GM21423 (cell line): ENCODE data around the gene APMAP.
"Not testable (repeated sequence)": the region's sequence is repeated elsewhere in the genome, so short reads cannot be mapped to it uniquely, and the experiment has no call there.

Experiments used
- ATAC-seq: cut with Tn5 transposase; IDR thresholded peaks from one replicate; pipeline ENCODE4 v1.9.1; 2021; ENCODE audit warnings: mild to moderate bottlenecking, moderate library complexity; ENCODE audit not compliant: unreplicated experiment

The APMAP gene

DNA sequence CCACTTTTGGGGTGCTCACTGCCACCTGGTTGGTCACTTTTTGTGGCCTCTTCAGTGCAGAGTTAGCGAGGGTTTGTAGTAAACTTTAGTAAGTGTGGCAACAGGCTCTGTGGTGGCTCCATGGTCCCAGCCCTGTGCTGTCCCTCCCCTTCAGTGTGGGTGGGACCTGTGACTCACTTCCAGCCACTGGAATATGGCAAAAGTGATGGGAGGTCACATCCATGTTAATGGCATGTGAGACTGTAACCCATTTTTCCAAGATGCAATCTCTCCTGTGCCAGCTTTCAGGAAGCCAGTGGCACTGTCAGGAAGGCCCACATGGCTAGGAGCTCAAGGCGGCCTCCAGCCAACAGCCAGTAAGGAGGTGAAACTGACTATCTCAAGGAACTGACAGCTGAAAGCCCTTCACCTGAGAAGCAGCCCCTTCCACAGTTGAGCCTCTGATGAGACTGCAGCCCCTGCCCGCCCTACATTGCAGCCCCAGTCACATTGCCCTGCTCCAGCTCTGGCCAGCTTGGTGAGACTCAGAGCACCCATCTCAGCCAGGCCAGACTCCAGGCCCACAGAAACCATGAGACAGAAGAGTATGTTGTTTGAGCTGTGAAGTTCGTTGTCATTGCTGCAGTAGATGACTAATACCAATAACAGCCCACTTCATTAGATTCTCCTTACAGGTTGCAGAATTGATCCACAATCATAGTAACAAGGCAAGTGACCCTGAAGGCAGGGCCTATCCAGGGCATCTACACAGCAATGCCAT lies 56.6 kb downstream of the APMAP start:
- no peak for ATAC-seq

DNA sequence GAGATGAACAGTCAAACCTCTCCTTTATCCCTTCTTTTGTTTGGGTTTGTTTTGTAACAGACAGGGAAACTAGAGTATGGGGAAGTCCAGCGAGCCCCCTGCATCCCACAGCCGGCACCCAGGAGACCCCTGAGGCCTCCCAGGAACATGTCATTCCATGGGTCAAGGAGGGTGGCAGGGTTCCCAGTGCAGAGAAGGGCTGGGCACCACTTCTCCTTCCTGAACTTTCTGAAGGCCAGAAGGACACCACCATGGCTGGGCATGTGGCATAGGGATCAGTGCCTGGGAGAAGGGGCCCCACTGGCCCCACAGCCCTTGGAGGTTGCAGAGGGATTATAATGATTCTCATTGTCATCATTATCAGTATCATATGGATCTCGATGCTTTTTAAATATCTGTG lies 57.4 kb downstream of the APMAP start:
- no peak for ATAC-seq

DNA sequence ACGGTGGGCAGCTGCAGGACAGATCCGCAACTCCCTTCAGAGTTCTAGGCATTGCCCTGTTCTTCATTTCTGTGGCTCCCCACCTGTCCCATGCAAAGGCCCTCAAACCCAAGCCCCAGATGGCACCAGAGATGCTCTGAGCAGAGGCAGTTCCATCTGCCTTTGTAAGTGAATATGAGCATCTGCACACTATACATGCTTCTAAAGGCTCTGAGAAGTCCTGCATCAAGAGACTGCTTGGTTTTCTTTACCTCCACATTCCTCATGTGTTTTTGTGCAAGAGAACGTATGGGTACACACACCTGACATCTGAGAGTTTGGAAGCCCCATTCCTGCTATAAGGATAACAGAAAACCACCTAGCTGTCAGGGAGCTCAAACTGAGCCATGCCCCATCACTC lies 57.8 kb downstream of the APMAP start:
- ATAC-seq: no peak

DNA sequence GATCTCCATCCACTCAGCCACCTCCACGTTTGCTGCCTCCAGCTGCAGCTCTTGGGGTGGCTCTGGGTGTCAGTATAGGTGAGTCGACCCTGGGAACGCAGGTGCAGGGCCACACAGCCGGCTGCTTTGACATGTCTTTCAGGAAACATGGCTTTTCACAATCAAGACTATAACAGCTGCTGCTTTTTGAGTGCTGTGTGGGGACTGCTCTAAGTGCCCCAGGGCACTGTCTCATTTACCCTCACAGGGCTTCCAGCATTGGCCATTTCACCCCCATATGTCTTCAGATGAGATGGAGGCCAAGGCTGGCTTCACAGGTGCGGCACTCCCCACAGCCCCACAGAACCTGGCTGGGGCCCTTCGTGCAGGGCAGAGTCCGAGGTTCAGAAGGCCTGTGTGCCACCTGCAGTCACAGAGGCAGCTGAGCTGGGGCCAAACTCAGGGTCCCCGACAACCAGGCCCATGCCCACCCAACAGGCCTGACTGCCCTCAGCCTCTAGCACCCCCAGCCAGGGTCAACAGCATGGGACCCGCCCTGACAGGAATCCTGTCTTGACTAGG lies 58.4 kb downstream of the APMAP start:
- no peak for ATAC-seq

DNA sequence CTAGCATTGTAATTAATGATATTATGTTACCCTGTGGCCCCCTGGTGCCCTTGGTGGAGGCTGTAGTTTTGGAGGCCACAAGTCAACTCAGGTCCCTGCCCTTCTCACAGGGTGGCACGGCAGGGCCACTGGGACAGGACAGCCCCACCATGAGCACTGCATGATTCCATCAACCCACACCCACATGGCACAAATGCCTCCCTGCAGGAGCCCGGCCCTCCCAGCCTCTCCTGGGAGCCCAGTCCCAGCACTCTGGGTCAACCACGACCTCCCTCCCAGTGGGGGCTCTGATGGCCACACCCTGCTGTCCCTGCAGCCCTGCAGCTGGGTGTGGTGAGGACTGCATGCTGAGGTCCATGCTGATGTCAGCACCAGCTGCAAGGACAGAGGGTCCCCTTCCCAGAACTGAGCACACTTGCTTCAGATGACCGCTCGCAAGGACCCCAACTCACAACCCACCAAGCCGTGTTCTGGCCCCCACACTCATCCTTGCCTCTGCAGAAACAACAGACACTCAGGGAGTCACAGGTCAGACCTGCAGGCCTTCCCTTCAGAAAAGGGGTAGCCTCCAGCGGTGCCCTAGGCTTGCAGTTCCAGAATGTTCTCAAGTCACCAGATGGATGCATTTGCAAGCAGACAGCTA lies 59.2 kb downstream of the APMAP start:
- no peak for ATAC-seq

DNA sequence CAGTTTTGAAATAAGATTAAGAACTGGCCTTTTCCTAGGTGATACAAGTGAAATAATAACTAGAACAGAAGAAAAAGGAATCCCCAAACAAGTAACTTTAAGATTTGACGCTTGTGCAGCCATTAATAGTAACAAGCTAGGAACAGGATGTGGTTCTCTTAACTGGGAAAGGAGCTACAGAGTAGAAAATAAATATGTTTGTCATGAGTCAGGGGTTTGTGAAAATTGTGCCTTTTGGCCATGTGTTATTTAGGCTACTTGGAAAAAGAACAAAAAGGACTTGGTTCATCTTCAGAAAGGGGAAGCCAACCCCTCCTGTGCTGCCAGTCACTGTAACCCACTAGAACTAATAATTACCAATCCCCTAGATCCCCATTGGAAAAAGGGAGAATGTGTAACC lies 60.7 kb downstream of the APMAP start:
- not testable (repeated sequence) for ATAC-seq

DNA sequence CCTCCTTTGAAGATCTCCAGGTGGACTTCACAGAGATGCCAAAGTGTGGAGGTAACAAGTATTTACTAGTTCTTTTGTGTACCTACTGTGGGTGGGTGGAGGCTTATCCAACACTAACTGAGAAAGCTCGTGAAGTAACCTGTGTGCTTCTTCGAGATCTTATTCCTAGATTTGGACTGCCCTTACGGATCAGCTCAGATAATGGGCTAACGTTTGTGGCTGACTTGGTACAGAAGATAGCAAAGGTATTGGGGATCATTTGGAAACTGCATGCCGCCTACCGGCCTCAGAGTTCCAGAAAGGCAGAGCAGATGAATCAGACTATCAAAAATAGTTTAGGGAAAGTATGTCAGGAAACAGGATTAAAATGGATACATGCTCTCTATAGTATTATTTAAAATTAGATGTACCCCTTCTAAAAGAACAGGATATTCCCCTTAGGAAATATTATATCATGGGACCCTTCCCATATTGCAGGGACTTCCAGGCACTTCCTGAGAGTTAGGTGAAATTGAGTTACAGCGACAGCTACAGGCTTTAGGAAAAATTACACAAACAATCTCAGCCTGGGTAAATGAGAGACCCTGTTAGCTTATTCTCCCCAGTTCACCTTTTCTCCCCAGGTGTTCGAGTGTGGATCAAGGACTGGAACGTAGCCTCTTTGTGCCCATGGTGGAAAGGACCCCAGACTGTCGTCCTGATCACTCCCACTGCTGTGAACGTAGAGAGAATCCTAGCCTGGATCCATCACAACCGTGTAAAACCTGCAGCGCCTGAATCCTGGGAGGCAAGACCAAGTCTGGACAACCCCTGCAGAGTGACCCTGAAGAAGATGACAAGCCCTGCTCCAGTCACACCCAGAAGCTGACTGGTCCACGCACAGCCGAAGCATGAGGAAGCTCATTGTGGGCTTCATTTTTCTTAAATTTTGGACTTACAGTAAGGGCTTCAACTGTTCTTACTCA lies 61.5 kb downstream of the APMAP start:
- not testable (repeated sequence) for ATAC-seq

DNA sequence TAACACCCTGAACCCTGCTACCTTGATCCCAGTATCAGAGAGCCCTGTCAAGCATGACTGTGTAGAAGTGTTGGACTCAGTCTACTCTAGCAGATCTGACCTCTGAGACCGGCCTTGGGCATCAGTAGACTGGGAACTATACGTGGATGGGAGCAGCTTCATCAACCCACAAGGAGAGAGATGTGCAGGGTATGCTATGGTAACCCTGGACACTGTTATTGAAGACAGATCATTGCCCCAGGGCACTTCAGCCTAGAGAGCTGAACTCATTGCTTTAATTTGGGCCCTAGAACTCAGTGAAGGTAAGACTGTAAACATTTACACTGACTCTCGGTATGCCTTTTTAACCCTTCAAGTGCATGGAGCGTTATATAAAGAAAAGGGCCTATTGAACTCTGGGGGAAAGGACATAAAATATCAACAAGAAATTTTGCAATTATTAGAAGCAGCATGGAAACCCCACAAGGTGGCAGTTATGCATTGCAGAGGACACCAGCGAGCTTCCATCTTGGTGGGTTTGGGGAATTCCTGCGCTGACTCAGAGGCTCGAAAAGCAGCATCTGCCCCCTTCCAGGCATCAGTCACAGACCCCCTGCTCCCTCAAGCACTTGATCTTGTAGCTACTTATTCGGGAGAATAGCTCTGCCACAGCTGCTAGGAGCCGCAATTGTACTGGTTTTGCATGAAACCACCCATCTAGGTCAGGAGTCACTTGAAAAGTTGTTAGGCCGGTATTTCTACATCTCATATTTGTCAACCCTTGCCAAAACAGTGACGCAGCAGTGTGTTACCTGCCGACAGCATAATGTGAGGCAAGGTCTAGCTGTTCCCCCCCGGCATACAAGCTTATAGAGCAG lies 62.5 kb downstream of the APMAP start:
- not testable (repeated sequence) for ATAC-seq

DNA sequence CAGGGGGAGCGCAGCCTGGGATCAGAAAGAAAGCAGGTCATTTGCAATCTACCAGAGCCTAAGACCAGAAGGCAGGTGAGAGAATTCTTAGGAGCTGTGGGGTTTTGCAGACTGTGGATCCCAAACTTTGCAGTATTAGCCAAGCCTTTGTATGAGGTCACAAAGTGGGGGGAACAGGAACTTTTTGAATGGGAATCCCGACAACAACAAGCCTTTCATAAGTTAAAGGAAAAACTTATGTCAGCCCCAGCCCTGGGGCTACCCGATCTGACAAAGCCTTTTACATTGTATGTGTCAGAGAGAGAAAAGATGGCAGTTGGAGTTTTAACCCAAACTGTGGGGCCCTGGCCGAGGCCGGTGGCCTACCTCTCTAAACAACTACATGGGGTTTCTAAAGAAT lies 63.3 kb downstream of the APMAP start:
- not testable (repeated sequence) for ATAC-seq

DNA sequence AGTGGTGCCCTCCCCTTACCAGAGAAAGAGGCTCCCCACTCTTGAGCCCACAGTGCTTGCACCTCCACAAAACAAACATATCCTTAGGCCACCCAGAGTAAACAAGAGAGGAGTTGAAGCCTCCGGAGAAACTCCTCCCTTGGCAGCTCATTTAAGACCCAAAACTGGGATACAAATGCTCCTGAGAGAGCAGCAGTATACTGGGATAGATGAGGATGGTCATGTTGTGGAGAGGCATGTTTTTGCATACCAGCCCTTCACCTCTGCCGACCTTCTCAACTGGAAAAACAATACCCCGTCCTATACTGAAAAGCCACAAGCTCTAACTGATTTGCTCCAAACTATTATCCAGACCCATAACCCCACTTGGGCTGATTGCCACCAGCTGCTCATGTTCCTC lies 71.8 kb downstream of the APMAP start:
- not testable (repeated sequence) for ATAC-seq

DNA sequence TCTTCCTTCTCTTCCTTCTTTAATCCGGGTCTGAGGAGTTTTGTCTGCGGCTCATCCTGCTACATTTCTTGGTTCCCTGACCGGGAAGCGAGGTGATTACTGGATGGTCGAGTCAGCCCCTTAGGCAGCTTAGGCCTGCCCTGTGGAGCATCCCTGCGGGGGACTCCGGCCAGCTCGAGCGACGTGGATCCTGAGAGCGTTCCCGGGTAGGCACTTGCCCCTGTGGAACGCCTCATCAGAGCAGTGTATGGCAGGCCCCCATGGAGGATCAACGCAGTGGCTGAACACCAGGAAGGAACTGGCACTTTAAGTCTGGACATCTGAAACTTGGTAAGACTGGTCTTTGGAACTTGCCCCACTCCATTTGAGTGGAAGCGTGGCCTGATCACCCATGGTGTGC lies 72.9 kb downstream of the APMAP start:
- not testable (repeated sequence) for ATAC-seq

DNA sequence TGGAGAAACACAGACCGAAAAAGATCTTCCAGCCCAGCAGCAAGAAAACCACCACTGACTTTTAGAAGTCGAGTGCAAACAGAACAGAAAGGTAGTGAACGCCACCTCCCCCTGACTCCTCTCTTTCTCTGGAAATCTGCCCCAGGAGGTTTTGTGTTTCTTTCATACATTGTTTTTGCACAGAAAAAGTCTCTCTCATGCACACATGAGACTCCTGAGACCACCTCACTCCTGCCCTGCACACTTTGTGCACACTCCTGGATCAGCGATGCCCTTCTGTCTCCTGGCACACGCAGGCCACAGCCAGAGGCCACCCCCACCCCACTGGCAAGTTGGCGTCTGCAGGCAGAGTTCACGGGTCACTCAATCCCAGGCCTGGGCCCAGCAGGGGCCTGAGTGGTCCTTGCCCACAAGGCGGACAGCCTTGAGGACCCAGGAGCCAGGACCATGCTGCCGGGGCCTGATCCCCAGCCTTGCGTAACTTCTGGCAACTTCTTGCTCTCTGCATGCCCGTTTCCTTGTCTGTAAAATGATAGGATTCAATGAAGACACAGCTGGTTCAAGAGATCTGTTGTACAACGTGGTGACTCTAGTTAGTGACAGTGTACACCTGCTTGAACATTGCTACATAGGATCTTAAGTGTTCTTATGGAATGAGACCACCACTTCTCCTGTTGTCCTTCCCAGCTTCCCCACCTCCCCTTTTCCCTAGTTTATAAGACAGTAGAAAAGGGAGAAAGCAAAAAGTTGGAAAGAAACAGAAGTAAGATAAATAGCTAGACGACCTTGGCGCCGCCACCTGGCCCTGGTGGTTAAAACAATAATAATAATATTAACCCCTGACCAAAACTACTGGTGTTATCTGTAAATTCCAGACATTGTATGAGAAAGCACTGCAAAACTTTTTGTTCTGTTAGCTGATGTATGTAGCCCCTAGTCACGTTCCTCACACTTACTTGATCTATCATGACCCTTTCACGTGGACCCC lies 73.7 kb downstream of the APMAP start:
- no peak for ATAC-seq

DNA sequence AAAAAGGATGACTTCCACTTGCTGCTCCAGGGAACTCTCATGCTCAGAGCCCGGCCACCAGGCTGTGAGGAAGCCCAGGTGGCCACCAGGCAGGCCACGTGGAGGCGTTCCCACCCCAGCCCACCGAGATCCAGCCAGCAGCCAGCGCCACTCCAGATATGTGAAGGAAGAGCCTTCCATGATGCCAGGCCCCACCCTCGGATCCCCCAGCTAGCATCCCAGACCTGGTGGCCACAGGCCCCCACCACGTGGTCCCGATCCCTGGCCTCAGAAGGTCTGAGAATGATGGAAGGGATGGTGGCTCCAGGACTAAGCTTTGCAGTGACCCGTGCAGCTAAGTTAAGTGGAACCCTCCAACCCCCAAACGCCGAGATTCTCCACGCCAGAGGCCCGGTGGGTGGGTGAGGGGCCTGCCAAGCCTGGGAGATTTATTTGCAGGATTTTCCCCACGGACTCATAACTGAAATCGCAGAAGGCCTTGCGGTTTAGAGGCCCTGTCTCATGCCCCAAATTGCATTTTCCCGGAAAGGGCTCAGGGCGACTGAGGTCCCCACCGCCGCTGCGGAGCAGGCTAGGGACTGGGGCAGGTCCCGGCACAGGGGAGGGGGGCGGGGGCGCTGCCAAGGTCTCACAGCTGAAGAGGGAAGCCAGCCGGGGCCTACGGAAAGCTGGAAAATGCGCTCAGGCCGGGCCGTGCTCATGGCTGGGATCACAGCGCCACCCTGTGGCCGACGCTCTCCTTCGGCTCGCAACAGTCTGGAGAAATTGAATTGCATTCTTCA lies 74.6 kb downstream of the APMAP start:
- ATAC-seq: peak; percentile 62

DNA sequence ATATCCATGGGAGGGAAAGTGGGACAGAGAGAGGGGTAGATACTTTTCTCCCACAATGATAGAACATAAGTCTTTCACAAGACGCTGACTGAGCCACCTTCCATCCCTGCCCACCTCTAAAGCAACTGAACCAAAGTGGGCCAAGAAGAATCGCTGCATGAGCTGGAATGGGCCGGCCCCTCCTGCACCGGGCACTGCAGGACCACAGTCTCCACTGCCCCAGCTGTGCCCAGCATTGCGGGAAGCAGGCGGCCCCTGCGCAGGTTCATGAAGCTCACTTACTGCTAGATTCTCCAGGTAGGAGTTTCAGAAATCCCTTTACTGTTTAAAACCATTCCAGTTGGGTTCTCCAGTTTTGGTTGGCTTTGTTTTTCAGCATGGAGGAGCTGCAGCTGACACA lies 75.5 kb downstream of the APMAP start:
- no peak for ATAC-seq

DNA sequence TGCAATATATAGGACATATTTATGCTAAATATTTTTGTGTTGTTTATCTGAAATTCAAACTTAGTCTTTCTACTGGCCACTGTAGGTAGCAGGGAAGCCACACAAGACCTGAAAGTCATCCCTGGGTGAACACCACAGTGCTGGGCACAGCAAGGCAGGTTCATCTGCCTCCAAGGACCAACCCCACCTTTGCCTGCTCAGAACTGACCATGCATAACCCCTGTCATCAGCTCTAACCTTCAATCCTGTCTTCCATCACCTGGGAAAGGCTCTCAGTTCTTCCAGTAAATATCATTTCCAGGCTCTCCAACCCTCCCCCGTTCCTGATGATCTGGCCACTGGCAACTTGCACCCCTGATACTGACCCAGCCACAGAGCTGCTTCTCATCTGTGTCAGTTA lies 76.1 kb downstream of the APMAP start:
- no peak for ATAC-seq

DNA sequence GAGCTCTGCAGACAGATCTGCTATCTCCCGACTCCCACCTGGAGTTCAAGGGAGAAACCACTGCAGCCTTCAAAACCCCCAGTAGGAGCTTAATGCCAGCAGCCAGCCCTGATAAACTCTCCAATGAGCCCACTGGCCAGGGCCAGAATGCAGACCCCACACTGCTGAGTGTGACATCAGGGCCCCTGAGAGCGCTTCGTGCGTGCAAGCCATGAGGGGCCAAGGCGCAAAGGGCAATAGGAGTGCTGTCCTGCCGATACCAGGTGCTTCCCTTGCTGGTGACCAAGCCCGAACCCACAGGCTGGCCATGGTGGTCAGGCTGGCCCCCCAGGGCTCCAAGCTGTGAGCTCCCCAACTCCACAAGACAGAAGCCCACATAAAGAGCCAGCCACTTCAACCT lies 76.7 kb downstream of the APMAP start:
- ATAC-seq: no peak

DNA sequence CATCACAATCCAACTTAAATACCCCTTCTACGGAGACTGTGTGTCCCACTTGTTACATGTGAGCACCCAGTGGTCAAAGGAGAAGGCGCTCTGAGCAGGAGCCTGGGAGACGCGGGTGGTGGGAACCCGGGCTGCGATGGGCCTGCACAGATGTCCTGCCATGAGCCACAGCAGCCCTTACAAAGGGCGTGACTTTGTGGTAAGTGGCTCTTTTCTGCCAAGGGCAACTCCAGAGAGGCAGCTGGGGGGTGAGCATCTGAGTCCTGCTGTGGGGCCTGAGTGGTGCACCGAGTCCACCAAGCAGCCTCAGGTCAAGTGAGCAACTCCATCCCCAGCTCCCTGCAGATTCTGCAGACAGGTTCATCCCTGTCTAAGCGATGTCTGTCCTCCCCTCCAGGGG lies 77.1 kb downstream of the APMAP start:
- ATAC-seq: no peak
